ENCODE results near the gene HAUS3. TPM values are rescaled to one million over a fixed set of nuclear protein-coding genes. Genes with fewer than 3 reads are reported as not detected.

Gene HAUS3
- total RNA-seq, 1 experiment from 2014 or later, result 11.9 TPM

GRCh38 chr4:2180410-2180809, 61.5 kb downstream of the HAUS3 start (continued):
- TF ChIP-seq JAZF1 (CRISPR knock-in tag; IDR thresholded peaks at IDR 0.05) (no peak), IRF2 (CRISPR knock-in tag; IDR thresholded peaks at IDR 0.05; ENCODE audit: borderline replicate concordance, low read depth) (no peak), NR3C1 (CRISPR knock-in tag; conservative IDR thresholded peaks at IDR 0.05; ENCODE audit: low read depth) (no peak), FOXP4 (CRISPR knock-in tag; IDR thresholded peaks at IDR 0.05) (no peak)

GRCh38 chr4:2179717-2180116, 62.2 kb downstream of the HAUS3 start:
- no peak for TF ChIP-seq ATF6 (CRISPR knock-in tag; IDR thresholded peaks at IDR 0.05)
- TF ChIP-seq, protein P1, sequence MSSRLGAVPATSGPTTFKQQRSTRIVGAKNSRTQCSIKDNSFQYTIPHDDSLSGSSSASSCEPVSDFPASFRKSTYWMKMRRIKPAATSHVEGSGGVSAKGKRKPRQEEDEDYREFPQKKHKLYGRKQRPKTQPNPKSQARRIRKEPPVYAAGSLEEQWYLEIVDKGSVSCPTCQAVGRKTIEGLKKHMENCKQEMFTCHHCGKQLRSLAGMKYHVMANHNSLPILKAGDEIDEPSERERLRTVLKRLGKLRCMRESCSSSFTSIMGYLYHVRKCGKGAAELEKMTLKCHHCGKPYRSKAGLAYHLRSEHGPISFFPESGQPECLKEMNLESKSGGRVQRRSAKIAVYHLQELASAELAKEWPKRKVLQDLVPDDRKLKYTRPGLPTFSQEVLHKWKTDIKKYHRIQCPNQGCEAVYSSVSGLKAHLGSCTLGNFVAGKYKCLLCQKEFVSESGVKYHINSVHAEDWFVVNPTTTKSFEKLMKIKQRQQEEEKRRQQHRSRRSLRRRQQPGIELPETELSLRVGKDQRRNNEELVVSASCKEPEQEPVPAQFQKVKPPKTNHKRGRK (CRISPR knock-in tag; IDR thresholded peaks at IDR 0.05; ENCODE audit: borderline replicate concordance), result no peak
- TF ChIP-seq NR3C1 (CRISPR knock-in tag; conservative IDR thresholded peaks at IDR 0.05; ENCODE audit: low read depth), result no peak
- ChIA-PET CTCF (no interaction called here), POLR2A (no interaction called here)
- no peaks in the 10 kb centered on the region for H3K4me1 Mint-ChIP-seq
- H3K27ac Mint-ChIP-seq, result no peak overlapping the region
- H3K9me3 Mint-ChIP-seq, result peaks cover 19% of the 10 kb centered on the region
- DNase-seq (ENCODE audit: low spot score) (no peak), ATAC-seq (no peak)
- H3K27me3 Mint-ChIP-seq (ENCODE audit: low read depth), result no peaks in the 10 kb centered on the region; the same call in none of the 2 replicates
- peaks cover 11% of the 10 kb centered on the region for H3K36me3 Mint-ChIP-seq
- no peak overlapping the region for H3K4me3 Mint-ChIP-seq

GRCh38 chr4:2178986-2179385, 62.9 kb downstream of the HAUS3 start:
- Mint-ChIP-seq H3K27ac (no peak overlapping the region), H3K36me3 (peaks cover 11% of the 10 kb centered on the region), H3K9me3 (peaks cover 19% of the 10 kb centered on the region), H3K4me3 (no peak overlapping the region), H3K27me3 (ENCODE audit: low read depth) (no peaks in the 10 kb centered on the region; the same call in none of the 2 replicates), H3K4me1 (no peaks in the 10 kb centered on the region)
- CTCF ChIA-PET, result interaction anchor here (0.7 to 0.9 kb wide), 2 partner anchors 411 to 1167 kb away, joined by 3 read pairs; no protein-coding TSS in a partner anchor
- no peak for TF ChIP-seq USF1 (CRISPR knock-in tag; IDR thresholded peaks at IDR 0.05)
- no peak for TF ChIP-seq ZMAT4 (CRISPR knock-in tag; IDR thresholded peaks at IDR 0.05)
- no peak for TF ChIP-seq E2F4 (CRISPR knock-in tag; IDR thresholded peaks at IDR 0.05; ENCODE audit: borderline replicate concordance, low read depth)
- no peak for TF ChIP-seq STAT6 (CRISPR knock-in tag; conservative IDR thresholded peaks at IDR 0.05; ENCODE audit: low read depth)
- no peak for TF ChIP-seq RELA (CRISPR knock-in tag; IDR thresholded peaks at IDR 0.05; ENCODE audit: borderline replicate concordance)
- no peak for TF ChIP-seq ZNF121 (CRISPR knock-in tag; IDR thresholded peaks at IDR 0.05)
- TF ChIP-seq, protein P2, sequence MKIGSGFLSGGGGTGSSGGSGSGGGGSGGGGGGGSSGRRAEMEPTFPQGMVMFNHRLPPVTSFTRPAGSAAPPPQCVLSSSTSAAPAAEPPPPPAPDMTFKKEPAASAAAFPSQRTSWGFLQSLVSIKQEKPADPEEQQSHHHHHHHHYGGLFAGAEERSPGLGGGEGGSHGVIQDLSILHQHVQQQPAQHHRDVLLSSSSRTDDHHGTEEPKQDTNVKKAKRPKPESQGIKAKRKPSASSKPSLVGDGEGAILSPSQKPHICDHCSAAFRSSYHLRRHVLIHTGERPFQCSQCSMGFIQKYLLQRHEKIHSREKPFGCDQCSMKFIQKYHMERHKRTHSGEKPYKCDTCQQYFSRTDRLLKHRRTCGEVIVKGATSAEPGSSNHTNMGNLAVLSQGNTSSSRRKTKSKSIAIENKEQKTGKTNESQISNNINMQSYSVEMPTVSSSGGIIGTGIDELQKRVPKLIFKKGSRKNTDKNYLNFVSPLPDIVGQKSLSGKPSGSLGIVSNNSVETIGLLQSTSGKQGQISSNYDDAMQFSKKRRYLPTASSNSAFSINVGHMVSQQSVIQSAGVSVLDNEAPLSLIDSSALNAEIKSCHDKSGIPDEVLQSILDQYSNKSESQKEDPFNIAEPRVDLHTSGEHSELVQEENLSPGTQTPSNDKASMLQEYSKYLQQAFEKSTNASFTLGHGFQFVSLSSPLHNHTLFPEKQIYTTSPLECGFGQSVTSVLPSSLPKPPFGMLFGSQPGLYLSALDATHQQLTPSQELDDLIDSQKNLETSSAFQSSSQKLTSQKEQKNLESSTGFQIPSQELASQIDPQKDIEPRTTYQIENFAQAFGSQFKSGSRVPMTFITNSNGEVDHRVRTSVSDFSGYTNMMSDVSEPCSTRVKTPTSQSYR (CRISPR knock-in tag; IDR thresholded peaks at IDR 0.05), result no peak
- no peak for TF ChIP-seq ATF3 (CRISPR knock-in tag; conservative IDR thresholded peaks at IDR 0.05)
- no peak for TF ChIP-seq NFE2L1 (CRISPR knock-in tag; IDR thresholded peaks at IDR 0.05)
- no peak for TF ChIP-seq GABPB1 (CRISPR knock-in tag; IDR thresholded peaks at IDR 0.05)
- no peak for TF ChIP-seq FOXP1 (CRISPR knock-in tag; IDR thresholded peaks at IDR 0.05; ENCODE audit: borderline replicate concordance)
- DNase-seq (ENCODE audit: low spot score) (no peak), ATAC-seq (no peak)
- POLR2A ChIA-PET, result no interaction called here

All from WTC11 (cell line).